ENCODE measurements around the gene PCDHGB5.
"Not testable (repeated sequence)": the region's sequence is repeated elsewhere in the genome, so short reads cannot be mapped to it uniquely, and the experiment has no call there.

Gene PCDHGB5

DNA sequence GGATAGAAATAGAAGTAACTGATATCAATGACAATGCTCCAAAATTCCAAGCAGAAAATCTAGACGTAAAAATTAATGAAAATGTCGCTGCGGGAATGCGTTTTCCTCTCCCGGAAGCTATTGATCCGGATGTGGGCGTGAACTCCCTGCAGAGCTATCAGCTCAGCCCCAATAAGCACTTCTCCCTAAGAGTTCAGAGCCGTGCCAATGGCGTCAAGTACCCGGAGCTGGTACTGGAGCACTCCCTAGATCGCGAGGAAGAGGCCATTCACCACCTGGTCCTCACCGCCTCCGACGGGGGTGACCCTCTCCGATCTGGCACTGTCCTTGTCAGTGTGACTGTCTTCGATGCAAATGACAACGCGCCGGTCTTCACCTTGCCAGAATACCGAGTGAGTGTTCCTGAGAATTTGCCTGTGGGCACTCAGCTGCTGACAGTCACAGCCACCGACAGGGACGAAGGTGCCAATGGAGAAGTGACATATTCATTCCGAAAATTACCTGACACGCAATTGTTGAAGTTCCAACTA is 15.9 kb downstream of the PCDHGB5 start:
- no peak for DNase-seq

DNA sequence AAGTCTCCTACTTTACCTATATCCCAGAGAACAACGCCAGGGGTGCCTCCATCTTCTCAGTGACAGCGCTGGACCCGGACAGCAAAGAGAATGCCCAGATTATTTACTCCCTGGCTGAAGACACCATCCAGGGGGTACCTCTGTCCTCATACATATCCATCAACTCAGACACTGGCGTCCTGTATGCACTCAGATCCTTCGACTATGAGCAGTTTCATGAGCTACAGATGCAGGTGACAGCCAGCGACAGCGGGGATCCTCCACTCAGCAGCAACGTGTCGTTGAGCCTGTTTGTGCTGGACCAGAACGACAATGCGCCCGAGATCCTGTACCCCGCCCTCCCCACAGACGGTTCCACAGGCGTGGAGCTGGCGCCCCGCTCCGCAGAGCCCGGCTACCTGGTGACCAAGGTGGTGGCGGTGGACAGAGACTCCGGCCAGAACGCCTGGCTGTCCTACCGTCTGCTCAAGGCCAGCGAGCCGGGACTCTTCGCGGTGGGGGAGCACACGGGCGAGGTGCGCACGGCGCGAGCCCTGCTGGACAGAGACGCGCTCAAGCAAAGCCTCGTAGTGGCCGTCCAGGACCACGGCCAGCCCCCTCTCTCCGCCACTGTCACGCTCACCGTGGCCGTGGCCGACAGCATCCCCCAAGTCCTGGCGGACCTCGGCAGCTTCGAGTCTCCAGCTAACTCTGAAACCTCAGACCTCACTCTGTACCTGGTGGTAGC is 17.0 kb downstream of the PCDHGB5 start:
- DNase-seq = not testable (repeated sequence)

DNA sequence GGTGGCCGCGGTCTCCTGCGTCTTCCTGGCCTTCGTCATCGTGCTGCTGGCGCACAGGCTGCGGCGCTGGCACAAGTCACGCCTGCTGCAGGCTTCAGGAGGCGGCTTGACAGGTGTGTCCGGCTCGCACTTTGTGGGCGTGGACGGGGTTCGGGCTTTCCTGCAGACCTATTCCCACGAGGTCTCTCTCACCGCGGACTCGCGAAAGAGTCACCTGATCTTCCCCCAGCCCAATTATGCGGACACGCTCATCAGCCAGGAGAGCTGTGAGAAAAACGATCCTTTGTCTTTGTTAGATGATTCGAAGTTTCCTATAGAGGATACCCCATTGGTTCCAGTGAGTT is 17.5 kb downstream of the PCDHGB5 start:
- DNase-seq = not testable (repeated sequence)

DNA sequence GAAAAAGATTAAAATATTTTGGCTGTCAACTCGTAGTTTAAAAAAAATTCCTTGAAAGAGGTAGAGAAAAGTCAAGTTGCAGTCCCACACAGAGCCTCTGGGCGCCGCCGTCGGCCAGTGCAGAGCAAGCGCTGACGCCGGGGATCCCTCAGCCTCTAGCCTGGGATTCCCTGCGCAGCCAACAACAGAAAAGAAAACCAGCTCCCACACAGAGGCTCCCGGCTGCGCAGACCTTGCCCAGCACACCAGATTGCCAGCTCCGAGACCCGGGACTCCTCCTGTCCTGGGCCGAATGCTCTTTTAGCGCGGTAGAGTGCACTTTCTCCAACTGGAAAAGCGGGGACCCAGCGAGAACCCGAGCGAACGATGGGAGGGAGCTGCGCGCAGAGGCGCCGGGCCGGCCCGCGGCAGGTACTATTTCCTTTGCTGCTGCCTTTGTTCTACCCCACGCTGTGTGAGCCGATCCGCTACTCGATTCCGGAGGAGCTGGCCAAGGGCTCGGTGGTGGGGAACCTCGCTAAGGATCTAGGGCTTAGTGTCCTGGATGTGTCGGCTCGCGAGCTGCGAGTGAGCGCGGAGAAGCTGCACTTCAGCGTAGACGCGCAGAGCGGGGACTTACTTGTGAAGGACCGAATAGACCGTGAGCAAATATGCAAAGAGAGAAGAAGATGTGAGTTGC is 19.9 kb downstream of the PCDHGB5 start, which contains the start of gene PCDHGB7:
Gene PCDHGB7, plus strand, starts transcription at position 184 of the 679 bp plus-strand sequence. Its CDS starts 183 bp downstream, at position 367.
- DNase-seq = not testable (repeated sequence)

DNA sequence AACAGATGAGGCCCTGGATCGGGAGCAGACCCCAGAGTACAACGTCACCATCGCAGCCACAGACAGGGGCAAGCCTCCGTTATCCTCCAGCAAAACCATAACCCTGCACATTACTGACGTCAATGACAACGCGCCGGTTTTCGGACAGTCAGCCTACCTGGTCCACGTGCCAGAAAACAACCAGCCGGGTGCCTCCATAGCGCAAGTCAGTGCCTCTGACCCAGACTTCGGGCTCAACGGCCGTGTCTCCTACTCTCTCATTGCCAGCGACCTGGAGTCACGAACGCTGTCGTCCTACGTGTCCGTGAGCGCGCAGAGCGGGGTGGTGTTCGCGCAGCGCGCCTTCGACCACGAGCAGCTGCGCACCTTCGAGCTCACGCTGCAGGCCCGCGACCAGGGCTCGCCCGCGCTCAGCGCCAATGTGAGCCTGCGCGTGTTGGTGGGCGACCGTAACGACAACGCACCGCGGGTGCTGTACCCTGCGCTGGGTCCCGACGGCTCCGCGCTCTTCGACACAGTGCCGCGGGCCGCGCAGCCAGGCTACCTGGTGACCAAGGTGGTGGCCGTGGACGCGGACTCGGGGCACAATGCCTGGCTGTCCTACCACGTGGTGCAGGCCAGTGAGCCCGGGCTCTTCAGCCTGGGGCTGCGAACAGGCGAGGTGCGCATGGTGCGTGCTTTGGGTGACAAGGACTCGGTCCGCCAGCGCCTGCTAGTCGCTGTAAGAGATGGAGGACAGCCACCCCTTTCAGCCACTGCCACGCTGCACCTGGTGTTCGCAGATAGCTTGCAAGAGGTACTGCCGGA is 21.5 kb downstream of the PCDHGB5 start:
- DNase-seq = no peak

DNA sequence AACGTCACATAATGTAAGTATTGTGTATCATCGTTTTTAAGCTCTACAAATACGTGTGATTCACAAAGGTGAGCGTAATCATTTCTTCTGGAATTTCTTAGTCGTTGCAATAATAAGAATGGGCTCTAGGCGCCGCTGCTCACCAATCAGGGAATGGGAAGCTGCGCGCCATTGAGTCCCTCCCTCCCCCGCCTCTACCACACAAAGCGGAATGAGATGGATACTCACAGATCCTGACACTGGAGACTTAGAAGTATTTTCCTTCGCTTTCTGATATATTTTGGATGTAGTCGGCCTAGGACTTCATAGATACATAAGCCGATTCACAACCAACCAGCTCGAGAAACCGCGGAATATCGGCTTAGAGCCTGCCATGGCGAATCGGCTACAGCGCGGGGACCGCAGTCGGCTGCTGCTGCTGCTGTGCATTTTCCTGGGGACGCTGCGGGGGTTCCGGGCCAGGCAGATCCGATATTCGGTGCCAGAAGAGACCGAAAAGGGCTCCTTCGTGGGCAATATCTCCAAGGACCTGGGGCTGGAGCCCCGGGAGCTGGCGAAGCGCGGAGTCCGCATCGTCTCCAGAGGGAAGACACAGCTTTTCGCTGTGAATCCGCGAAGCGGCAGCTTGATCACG is 23.2 kb downstream of the PCDHGB5 start, which contains the start of gene PCDHGA11:
Gene PCDHGA11, plus strand, starts transcription at position 197 of the 634 bp plus-strand sequence. Its CDS starts 177 bp downstream, at position 374.
- no peak for DNase-seq

DNA sequence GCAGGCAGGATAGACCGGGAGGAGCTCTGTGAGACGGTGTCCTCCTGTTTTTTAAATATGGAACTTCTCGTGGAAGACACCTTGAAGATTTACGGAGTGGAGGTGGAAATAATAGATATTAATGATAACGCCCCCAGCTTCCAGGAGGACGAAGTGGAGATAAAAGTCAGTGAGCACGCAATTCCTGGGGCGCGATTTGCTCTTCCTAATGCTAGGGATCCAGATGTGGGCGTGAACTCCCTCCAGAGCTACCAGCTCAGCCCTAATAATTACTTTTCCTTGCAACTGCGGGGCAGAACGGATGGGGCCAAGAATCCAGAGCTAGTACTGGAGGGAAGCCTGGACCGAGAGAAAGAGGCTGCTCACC is 23.7 kb downstream of the PCDHGB5 start:
- no peak for DNase-seq

DNA sequence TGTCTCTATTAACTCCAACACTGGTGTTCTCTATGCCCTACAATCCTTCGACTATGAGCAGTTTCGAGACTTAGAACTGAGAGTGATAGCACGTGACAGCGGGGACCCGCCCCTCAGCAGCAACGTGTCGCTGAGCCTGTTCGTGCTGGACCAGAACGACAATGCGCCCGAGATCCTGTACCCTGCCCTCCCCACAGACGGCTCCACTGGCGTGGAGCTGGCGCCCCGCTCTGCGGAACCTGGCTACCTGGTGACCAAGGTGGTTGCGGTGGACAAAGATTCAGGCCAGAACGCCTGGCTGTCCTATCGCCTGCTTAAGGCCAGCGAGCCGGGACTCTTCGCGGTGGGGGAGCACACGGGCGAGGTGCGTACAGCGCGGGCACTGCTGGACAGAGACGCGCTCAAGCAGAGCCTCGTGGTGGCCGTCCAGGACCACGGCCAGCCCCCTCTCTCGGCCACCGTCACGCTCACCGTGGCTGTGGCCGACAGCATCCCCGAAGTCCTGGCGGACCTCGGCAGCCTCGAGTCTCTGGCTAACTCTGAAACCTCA is 25.1 kb downstream of the PCDHGB5 start:
- DNase-seq = no peak

DNA sequence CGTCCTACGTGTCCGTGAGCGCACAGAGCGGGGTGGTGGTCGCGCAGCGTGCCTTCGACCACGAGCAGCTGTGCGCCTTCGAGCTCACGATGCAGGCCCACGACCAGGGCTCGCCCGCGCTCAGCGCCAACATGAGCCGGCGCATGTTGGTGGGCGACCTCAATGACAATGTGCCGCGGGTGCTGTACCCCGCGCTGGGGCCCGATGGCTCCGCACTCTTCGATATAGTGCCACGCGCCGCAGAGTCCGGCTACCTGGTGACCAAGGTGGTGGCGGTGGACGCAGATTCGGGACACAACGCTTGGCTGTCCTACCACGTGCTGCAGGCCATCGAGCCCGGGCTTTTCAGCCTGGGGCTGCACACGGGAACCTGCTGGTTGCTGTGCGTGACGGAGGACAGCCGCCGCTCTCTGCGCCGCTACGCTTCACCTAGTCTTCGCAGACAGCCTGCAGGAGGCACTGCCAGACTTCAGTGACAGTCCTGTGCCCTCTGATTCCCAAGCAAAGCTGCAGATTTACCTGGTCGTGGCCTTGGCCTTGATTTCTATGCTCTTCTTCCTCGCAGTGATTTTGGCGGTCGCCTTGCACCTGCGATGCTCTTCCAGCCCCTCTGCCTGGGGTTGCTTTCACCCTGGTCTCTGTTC is 30.2 kb downstream of the PCDHGB5 start:
- no peak for DNase-seq

DNA sequence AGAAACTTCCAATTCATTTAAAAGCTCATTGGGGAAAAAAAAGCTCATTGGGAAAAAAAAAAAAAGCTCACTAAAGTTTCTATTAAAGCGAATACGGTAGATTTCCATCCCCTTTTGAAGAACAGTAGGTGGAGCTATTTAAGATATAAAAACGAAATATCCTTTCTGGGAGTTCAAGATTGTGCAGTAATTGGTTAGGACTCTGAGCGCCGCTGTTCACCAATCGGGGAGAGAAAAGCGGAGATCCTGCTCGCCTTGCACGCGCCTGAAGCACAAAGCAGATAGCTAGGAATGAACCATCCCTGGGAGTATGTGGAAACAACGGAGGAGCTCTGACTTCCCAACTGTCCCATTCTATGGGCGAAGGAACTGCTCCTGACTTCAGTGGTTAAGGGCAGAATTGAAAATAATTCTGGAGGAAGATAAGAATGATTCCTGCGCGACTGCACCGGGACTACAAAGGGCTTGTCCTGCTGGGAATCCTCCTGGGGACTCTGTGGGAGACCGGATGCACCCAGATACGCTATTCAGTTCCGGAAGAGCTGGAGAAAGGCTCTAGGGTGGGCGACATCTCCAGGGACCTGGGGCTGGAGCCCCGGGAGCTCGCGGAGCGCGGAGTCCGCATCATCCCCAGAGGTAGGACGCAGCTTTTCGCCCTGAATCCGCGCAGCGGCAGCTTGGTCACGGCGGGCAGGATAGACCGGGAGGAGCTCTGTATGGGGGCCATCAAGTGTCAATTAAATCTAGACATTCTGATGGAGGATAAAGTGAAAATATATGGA is 32.8 kb downstream of the PCDHGB5 start, which contains the start of gene PCDHGA12:
Gene PCDHGA12, plus strand, starts transcription at position 176 of the 782 bp plus-strand sequence. Its CDS starts 253 bp downstream, at position 429.
- DNase-seq = no peak

DNA sequence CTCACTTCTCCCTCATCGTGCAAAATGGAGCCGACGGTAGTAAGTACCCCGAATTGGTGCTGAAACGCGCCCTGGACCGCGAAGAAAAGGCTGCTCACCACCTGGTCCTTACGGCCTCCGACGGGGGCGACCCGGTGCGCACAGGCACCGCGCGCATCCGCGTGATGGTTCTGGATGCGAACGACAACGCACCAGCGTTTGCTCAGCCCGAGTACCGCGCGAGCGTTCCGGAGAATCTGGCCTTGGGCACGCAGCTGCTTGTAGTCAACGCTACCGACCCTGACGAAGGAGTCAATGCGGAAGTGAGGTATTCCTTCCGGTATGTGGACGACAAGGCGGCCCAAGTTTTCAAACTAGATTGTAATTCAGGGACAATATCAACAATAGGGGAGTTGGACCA is 33.5 kb downstream of the PCDHGB5 start:
- DNase-seq = no peak

DNA sequence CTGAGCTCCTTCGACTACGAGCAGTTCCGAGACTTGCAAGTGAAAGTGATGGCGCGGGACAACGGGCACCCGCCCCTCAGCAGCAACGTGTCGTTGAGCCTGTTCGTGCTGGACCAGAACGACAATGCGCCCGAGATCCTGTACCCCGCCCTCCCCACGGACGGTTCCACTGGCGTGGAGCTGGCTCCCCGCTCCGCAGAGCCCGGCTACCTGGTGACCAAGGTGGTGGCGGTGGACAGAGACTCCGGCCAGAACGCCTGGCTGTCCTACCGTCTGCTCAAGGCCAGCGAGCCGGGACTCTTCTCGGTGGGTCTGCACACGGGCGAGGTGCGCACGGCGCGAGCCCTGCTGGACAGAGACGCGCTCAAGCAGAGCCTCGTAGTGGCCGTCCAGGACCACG is 34.6 kb downstream of the PCDHGB5 start:
- DNase-seq = not testable (repeated sequence)

DNA sequence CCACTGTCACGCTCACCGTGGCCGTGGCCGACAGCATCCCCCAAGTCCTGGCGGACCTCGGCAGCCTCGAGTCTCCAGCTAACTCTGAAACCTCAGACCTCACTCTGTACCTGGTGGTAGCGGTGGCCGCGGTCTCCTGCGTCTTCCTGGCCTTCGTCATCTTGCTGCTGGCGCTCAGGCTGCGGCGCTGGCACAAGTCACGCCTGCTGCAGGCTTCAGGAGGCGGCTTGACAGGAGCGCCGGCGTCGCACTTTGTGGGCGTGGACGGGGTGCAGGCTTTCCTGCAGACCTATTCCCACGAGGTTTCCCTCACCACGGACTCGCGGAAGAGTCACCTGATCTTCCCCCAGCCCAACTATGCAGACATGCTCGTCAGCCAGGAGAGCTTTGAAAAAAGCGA is 35.0 kb downstream of the PCDHGB5 start:
- not testable (repeated sequence) for DNase-seq

DNA sequence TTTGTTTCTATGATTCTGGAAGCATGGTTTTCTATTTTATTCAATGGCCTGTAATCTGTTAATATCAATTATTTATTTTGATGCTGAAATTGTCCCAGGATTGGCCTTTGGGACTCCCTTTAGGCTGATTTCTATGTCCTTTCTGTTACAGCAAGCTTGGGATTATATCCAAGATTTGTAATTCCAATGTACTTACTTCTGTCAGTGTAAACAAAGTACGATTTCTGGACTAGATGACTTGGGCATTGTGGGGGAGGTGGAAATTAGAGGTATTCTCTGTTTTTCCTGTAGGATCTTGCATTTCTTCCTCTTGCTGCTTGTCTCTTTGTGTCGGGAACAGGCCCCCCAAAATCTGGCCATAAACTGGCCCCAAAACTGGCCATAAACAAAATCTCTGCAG is 36.3 kb downstream of the PCDHGB5 start:
- DNase-seq = no peak

DNA sequence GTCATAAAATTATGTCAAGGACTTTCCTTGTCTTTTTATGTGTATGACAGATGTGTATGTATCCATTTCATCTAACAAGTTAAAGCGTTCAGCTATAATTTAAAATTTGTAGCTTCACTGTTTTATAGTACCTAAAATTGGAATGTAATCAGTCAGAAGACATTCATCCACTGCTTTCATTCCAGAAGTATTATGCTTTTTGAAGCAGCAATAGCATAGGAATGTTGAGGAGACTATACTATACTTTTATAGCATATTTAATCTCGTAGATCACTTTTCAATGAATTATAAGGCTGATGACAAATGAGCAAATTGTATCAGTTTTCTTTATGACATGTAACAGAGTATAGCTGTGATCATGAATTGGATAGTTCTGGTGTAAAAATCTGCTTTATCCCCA is 39.5 kb downstream of the PCDHGB5 start:
- no peak for DNase-seq

DNA sequence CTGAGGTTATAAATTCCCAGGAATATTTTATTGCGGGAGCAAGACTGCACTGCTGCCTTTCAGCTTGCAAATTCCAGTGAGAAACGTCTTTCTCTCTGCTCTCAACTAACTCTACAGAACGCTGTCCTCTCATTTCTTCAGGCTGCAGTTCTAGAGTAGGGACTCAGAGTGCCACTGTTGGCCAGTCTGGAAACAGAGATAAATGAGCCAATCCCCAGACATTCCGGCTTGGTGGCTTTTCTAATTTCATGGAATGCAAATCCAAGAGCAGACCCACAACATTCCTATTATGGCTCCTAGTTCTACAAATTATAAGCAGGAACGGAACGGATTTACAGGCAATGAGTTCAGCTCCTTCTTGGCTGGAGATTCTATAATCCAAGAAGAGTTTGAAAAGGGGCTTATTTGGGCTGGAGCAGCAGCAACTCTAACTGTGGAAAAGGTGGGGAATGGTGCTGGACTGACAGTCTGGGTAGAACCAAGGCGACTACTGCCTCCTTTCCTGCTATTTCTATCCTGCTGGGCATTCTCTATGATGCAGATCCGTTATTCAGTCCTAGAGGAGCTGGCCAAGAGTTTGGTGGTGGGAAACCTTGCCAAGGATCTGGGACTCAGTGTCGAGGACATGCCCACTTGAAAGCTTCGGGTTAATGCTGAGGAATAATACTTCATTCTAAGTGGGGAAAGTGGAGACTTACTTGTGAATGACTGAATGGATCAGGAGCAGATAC is 41.8 kb downstream of the PCDHGB5 start:
- no peak for DNase-seq

DNA sequence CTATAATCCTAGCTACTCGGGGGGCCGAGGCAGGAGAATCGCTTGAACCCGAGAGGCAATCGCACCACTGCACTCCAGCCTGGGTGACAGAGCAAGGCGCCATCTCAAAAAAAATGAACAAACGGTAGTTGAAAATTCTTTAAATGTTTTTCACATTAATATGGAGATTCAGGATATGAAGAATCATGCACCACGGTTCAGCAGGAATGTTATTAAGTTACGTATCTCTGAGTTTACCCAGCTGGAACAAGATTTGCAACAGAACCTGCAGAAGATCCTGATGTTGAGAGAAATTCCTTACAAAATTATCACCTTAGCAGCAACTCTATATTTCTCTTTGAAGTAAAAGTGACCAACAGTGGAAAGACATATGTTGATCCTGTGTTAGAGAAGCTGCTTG is 42.6 kb downstream of the PCDHGB5 start:
- no peak for DNase-seq

DNA sequence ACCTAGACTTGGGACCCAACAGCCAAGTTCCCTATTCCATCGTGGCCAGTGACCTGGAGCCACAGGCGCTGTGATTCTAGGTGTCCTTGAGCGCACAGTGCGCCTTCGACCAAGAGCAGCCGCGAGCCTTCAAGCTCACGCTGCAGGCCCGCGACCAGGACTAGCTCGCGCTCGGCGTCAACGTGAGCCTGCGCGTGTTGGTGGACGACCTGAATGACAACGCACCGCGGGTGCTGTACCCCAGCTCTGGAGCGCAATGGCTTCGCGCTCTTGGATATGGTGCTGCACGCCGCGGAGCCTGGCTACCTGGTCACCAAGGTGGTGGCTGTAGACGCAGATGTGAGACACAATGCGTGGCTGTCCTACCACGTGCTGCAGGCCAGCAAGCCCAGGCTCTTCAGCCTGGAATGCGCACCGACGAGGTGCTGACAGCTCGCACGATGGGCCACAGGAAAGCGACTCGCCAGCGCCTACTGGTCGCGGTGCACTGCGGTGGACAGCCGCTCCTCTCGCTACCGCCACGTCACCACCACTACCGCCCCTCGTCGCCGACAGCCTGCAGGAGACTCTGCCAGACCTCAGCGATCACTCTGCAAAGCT is 43.9 kb downstream of the PCDHGB5 start:
- DNase-seq = no peak
